NCI-H1930 (cell line): ENCODE measurements around the gene TXNDC15.
A peak's percentile ranks its signal among the peaks of the same experiment; 100 is the strongest.
"Not testable (repeated sequence)": the region's sequence is repeated elsewhere in the genome, so short reads cannot be mapped to it uniquely, and the experiment has no call there.

Experiments used
- DNase-seq, 2 experiments: peaks; one replicate each; lab custom pipeline; 2025; lab: John Stamatoyannopoulos, UW

Gene TXNDC15

GRCh38 chr5:134873987-134874830 lies at the start of gene TXNDC15:
Gene TXNDC15 (plus strand): TSS chr5:134874371. CDS start chr5:134874428, 57 bp downstream.
- DNase-seq: peak; percentile 44 to 58

GRCh38 chr5:134824681-134825080 lies 49.5 kb upstream of the TXNDC15 start:
- DNase-seq: no peak

- no peak for DNase-seq
Observed at GRCh38 chr5:134825212-134825611, 49.0 kb upstream of the TXNDC15 start.

GRCh38 chr5:134833340-134834032 lies 40.7 kb upstream of the TXNDC15 start:
- no peak for DNase-seq

GRCh38 chr5:134835623-134836022 lies 38.5 kb upstream of the TXNDC15 start:
- DNase-seq: no peak

GRCh38 chr5:134837530-134838181 lies 36.5 kb upstream of the TXNDC15 start:
- no peak for DNase-seq

GRCh38 chr5:134838361-134838760 lies 35.8 kb upstream of the TXNDC15 start:
- not testable (repeated sequence) for DNase-seq

GRCh38 chr5:134840811-134841210 lies 33.4 kb upstream of the TXNDC15 start:
- no peak for DNase-seq

- no peak for DNase-seq
Observed at GRCh38 chr5:134844252-134844651, 29.9 kb upstream of the TXNDC15 start.

- no peak for DNase-seq
Observed at GRCh38 chr5:134845335-134845851, 28.8 kb upstream of the TXNDC15 start.

- peak; percentile 81 to 87 for DNase-seq
Observed at GRCh38 chr5:134845852-134846640, 28.1 kb upstream of the TXNDC15 start, which contains the start of gene C5orf24. Gene C5orf24 (plus strand): TSS chr5:134845968. CDS start chr5:134854901, 8,933 bp downstream.

- DNase-seq: no peak
Observed at GRCh38 chr5:134846641-134846960, 27.6 kb upstream of the TXNDC15 start.

GRCh38 chr5:134849434-134849933 lies 24.7 kb upstream of the TXNDC15 start:
- DNase-seq: not testable (repeated sequence)

- DNase-seq: no peak
Observed at GRCh38 chr5:134851307-134851923, 22.8 kb upstream of the TXNDC15 start.

- not testable (repeated sequence) for DNase-seq
Observed at GRCh38 chr5:134856465-134856864, 17.7 kb upstream of the TXNDC15 start.

GRCh38 chr5:134857401-134857800 lies 16.8 kb upstream of the TXNDC15 start:
- DNase-seq: no peak

- no peak for DNase-seq
Observed at GRCh38 chr5:134864707-134865106, 9.5 kb upstream of the TXNDC15 start.

- no peak for DNase-seq
Observed at GRCh38 chr5:134873494-134873893, 677 bp upstream of the TXNDC15 start.

- DNase-seq: no peak
Observed at GRCh38 chr5:134874831-134875655, 872 bp downstream of the TXNDC15 start.

GRCh38 chr5:134877159-134877558 lies 3.0 kb downstream of the TXNDC15 start:
- no peak for DNase-seq
